HepG2 (cell line): Measurements from ENCODE around the gene STK24. TPM values are rescaled to one million over a fixed set of nuclear protein-coding genes. Genes with fewer than 3 reads are reported as not detected.
A peak's percentile ranks its signal among the peaks of the same experiment; 100 is the strongest.

ENCODE experiments used
- EZH2 ChIP-seq: conservative IDR thresholded peaks from 2 replicates; pipeline ENCODE4 v1.6.1; 2012; ENCODE audit warnings: mild to moderate bottlenecking, low read depth, low read length, moderate library complexity
- FOXJ3 ChIP-seq: sonication (generic); formaldehyde crosslinking; IDR thresholded peaks from 2 replicates; pipeline ENCODE4 v1.4.0; 2020; ENCODE audit warnings: missing genetic modification reagents, mild to moderate bottlenecking, borderline replicate concordance
- GABPA ChIP-seq, 2 experiments: IDR thresholded peaks; 2 replicates each; pipeline ENCODE4 v1.6.1; 2011 to 2016; ENCODE audit warnings: low read depth in 2 of 2, low read length in 1 of 2, missing biosample characterization in 1 of 2, missing genetic modification characterization in 1 of 2
- HNRNPK ChIP-seq: fragments of 200-400 bp; formaldehyde crosslinking; IDR thresholded peaks from 2 replicates; pipeline ENCODE4 v1.6.1; 2018; ENCODE audit warnings: low read length, low read depth, moderate library complexity, mild to moderate bottlenecking; ENCODE audit not compliant: poor library complexity, severe bottlenecking
- JUND ChIP-seq: sonication (generic); formaldehyde crosslinking; IDR thresholded peaks from 2 replicates; pipeline ENCODE4 v1.8.0; 2022; ENCODE audit warnings: mild to moderate bottlenecking, missing genetic modification reagents
- NCOR1 ChIP-seq: fragments of 200-600 bp; sonication (generic); IDR thresholded peaks from 2 replicates; pipeline ENCODE4 v1.7.0; 2017; ENCODE audit warnings: antibody characterized with exemption, low read length, borderline replicate concordance
- NFIC ChIP-seq: IDR thresholded peaks from 2 replicates; pipeline ENCODE4 v1.6.1; 2012; ENCODE audit warnings: mild to moderate bottlenecking, low read length, inconsistent platforms
- PHF5A ChIP-seq: IDR thresholded peaks from one replicate; pipeline ENCODE4 v1.6.1; 2018; ENCODE audit warnings: low read depth, missing genetic modification reagents; ENCODE audit not compliant: unreplicated experiment
- RNF219 ChIP-seq: sonication (generic); formaldehyde crosslinking; IDR thresholded peaks from 2 replicates; pipeline ENCODE4 v1.5.0; 2020; ENCODE audit warnings: mild to moderate bottlenecking, missing genetic modification reagents
- SNAPC5 ChIP-seq: sonication (generic); formaldehyde crosslinking; IDR thresholded peaks from 2 replicates; pipeline ENCODE4 v1.8.1; 2023; ENCODE audit warnings: mild to moderate bottlenecking, missing genetic modification reagents, borderline replicate concordance
- STAT5B ChIP-seq: sonication (generic); formaldehyde crosslinking; IDR thresholded peaks from 2 replicates; pipeline ENCODE4 v1.4.0; 2020; ENCODE audit warnings: missing genetic modification reagents
- SUZ12 ChIP-seq: fragments of 150-350 bp; IDR thresholded peaks from 2 replicates; pipeline ENCODE4 v1.6.1; 2014; ENCODE audit warnings: low read depth, low read length
- TRIM22 ChIP-seq: fragments of 450-650 bp; IDR thresholded peaks from 2 replicates; pipeline ENCODE4 v1.6.1; 2017
- ZBTB38 ChIP-seq: sonication (generic); formaldehyde crosslinking; IDR thresholded peaks from 2 replicates; pipeline ENCODE4 v1.5.1; 2020; ENCODE audit warnings: mild to moderate bottlenecking, missing genetic modification reagents
- ZFY ChIP-seq: sonication (generic); formaldehyde crosslinking; IDR thresholded peaks from 2 replicates; pipeline ENCODE4 v1.4.0; 2020; ENCODE audit warnings: missing genetic modification reagents
- ZMYM3 ChIP-seq: sonication (generic); formaldehyde crosslinking; IDR thresholded peaks from 2 replicates; pipeline ENCODE4 v1.5.1; 2020; ENCODE audit warnings: mild to moderate bottlenecking, missing genetic modification reagents
- ZNF33B ChIP-seq: sonication (generic); formaldehyde crosslinking; IDR thresholded peaks from 2 replicates; pipeline ENCODE4 v1.5.1; 2020; ENCODE audit warnings: mild to moderate bottlenecking, missing genetic modification reagents
- ZNF652 ChIP-seq: IDR thresholded peaks from 2 replicates; pipeline ENCODE4 v1.6.1; 2016; ENCODE audit warnings: low read depth, borderline replicate concordance
- ZNF704 ChIP-seq: sonication (generic); formaldehyde crosslinking; IDR thresholded peaks from 2 replicates; pipeline ENCODE4 v1.8.1; 2023; ENCODE audit warnings: mild to moderate bottlenecking, inconsistent platforms, moderate library complexity, missing genetic modification reagents, borderline replicate concordance
- ZNF75D ChIP-seq: sonication (generic); formaldehyde crosslinking; IDR thresholded peaks from 2 replicates; pipeline ENCODE4 v1.8.1; 2023; ENCODE audit warnings: missing genetic modification reagents, mild to moderate bottlenecking, borderline replicate concordance
- ZNF816 ChIP-seq: sonication (generic); formaldehyde crosslinking; IDR thresholded peaks from 2 replicates; pipeline ENCODE4 v1.8.0; 2022; ENCODE audit warnings: missing genetic modification reagents, mild to moderate bottlenecking, borderline replicate concordance
- polyA plus RNA-seq, 8 experiments: library from polyadenylated mRNA; depleted of rRNA in 3 of 8; stranded (reverse) in 7 of 8; unstranded in 1 of 8; fragments of >200 nt; fragmentation: Illumina TruSeq in 4 of 8; extraction: Trizol in 4 of 8; gene quantifications; 2 replicates each; pipeline versions ENCODE4 v1.2.1 to v1.2.3, GENCODE V29; 2011 to 2016; ENCODE audit warnings: low read depth in 4 of 8, missing spikeins in 1 of 8, mixed read lengths in 1 of 8; ENCODE audit not compliant: insufficient read depth in 1 of 8
- total RNA-seq, 5 experiments: library from RNA; depleted of rRNA; stranded (reverse); fragments of >200 nt; fragmentation: Illumina TruSeq; extraction: Trizol; gene quantifications; 2 replicates each; pipeline ENCODE4 v1.2.3, GENCODE V29; 2016; ENCODE audit warnings: low read depth in 1 of 5
- TF ChIP-seq, protein P1 (sequence below): sonication (generic); formaldehyde crosslinking; IDR thresholded peaks from 2 replicates; pipeline ENCODE4 v1.5.1; 2020; ENCODE audit warnings: mild to moderate bottlenecking, moderate library complexity, missing genetic modification reagents
- TF ChIP-seq, protein P2 (sequence below): sonication (generic); formaldehyde crosslinking; IDR thresholded peaks from 2 replicates; pipeline ENCODE4 v1.4.0; 2020; ENCODE audit warnings: missing genetic modification reagents

Gene STK24
- total and polyA plus RNA-seq, 2 of the 13 experiments (the other 11 are each of a cell fraction or from before 2014, with no cell fraction given) = 51.3 to 73.0 TPM

DNA sequence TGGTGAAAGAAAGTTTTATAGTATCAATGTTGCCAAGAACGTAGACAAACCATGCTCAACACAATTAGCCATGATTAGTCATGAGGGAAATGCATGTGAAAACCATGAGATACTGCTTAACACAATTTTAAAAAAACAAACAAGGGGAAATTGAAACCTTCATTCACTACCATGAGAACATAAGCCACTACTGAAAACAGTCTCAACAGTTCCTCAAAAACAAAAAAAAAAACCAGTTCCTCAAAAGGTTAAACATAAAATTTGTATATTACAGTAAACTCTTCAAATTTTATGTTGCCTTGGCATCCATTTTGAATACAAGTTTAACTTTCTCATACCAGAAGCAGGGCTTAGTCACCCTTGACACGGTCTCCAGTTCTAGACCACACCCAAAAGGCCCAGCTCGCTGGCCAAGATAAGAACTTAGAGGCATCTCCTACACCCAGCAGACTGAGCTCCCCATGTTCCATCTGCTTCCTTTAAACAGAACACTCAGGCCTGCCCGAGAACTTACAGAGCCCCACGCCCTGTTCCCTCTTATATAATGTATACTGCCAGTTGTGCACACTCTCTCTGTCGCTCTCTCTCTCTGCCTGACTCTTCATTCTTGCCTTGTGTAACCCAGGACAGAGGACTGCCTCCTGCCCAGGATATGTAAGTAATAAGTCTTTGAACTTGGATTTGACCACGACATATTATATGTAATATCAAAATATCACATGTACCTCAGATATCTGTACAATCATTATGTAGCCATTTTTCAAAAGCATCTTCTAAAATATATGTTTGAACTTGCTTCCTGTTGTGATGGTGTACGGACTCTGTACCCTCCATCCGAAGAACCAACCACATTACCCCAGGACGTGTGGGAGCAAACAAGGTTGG lies 67.4 kb downstream of the STK24 start (continued):
- TF ChIP-seq ZNF704 (no peak), GABPA (IDR thresholded peaks at IDR 0.05; ENCODE audit: low read depth, low read length) (no peak), GABPA (CRISPR knock-in tag; IDR thresholded peaks at IDR 0.05; ENCODE audit: low read depth) (no peak), ZMYM3 (CRISPR knock-in tag) (no peak), SUZ12 (no peak), ZNF816 (no peak), PHF5A (no peak), NFIC (no peak), ZBTB38 (CRISPR knock-in tag) (0 out of 2 replicates have a peak, but pooled peaks have one; percentile 27), STAT5B (CRISPR knock-in tag) (no peak), RNF219 (no peak), ZNF652 (CRISPR knock-in tag) (no peak), EZH2 (no peak), NCOR1 (peak; percentile 52; the same call in 1 of the 2 replicates), ZNF75D (CRISPR knock-in tag) (no peak), HNRNPK (no peak), TRIM22 (no peak), ZFY (CRISPR knock-in tag) (no peak), FOXJ3 (CRISPR knock-in tag) (no peak), ZNF33B (CRISPR knock-in tag) (no peak), SNAPC5 (CRISPR knock-in tag) (no peak), JUND (CRISPR knock-in tag) (no peak)
- TF ChIP-seq, protein P1, sequence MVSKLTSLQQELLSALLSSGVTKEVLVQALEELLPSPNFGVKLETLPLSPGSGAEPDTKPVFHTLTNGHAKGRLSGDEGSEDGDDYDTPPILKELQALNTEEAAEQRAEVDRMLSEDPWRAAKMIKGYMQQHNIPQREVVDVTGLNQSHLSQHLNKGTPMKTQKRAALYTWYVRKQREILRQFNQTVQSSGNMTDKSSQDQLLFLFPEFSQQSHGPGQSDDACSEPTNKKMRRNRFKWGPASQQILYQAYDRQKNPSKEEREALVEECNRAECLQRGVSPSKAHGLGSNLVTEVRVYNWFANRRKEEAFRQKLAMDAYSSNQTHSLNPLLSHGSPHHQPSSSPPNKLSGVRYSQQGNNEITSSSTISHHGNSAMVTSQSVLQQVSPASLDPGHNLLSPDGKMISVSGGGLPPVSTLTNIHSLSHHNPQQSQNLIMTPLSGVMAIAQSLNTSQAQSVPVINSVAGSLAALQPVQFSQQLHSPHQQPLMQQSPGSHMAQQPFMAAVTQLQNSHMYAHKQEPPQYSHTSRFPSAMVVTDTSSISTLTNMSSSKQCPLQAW = no peak
- TF ChIP-seq, protein P2, sequence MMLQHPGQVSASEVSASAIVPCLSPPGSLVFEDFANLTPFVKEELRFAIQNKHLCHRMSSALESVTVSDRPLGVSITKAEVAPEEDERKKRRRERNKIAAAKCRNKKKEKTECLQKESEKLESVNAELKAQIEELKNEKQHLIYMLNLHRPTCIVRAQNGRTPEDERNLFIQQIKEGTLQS (CRISPR knock-in tag) = no peak
- TF ChIP-seq, all 625 proteins: peak for 5
